ENCODE data around the gene ANGPT4. TPM values are rescaled to one million over a fixed set of nuclear protein-coding genes. Genes with fewer than 3 reads are reported as not detected.

The ANGPT4 gene
- total RNA-seq, 5 donors from 2014 or later (not counting 1 experiment from before 2014, with no cell fraction given) = not detected

GRCh38 chr20:821046-821730, 94.9 kb downstream of the ANGPT4 start:
- CTCF ChIA-PET = no interaction called here

GRCh38 chr20:820323-820953, 95.7 kb downstream of the ANGPT4 start:
- CTCF ChIA-PET = no interaction called here
- ATAC-seq (replicated peaks in 1 of 4) (no peak), DNase-seq (no peak)
- Histone ChIP-seq H3K9me3 (no peaks in the 10 kb centered on the region), H3K27ac (ENCODE audit: low read length) (no peak overlapping the region), H3K27me3 (replicated peaks in 1 of 2; ENCODE audit: control insufficient read depth in 2 of 2, extremely low read depth in 1 of 2, insufficient read depth in 2 of 2, low read length in 1 of 2) (peaks cover 0 to 18% of the 10 kb centered on the region in 2 experiments), H3K4me3 (ENCODE audit: control insufficient read depth in 1 of 2, extremely low read depth in 1 of 2, low read length in 1 of 2) (no peak overlapping the region), H3K4me1 (ENCODE audit: control insufficient read depth in 1 of 2, extremely low read depth in 1 of 2, insufficient read depth in 2 of 2, low read length in 2 of 2) (peaks cover 0 to 11% of the 10 kb centered on the region in 2 experiments), H3K36me3 (ENCODE audit: control insufficient read depth in 2 of 2, extremely low read depth in 1 of 2, insufficient read depth in 1 of 2, low read length in 1 of 2) (no peaks in the 10 kb centered on the region)
- POLR2A ChIA-PET = no interaction called here
- Mint-ChIP-seq H3K4me1 (peaks cover 6 to 16% (median 12%) of the 10 kb centered on the region in 3 donors), H3K27me3 (peaks cover 0 to 6% of the 10 kb centered on the region in 2 donors), H3K36me3 (no peaks in the 10 kb centered on the region), H3K27ac (peak overlapping the region in 1 of 2 donors; percentile 62), H3K9me3 (no peaks in the 10 kb centered on the region), H3K4me3 (no peak overlapping the region)
- WGBS (ENCODE audit: insufficient coverage) = no CpG with 5 or more reads among the region's 3 CpGs

More at GRCh38 chr20:821046-821730, 94.9 kb downstream of the ANGPT4 start:
- Histone ChIP-seq H3K27me3 (replicated peaks in 1 of 2; ENCODE audit: control insufficient read depth in 2 of 2, extremely low read depth in 1 of 2, insufficient read depth in 2 of 2, low read length in 1 of 2) (peaks cover 0 to 11% of the 10 kb centered on the region in 2 experiments), H3K27ac (ENCODE audit: low read length) (no peak overlapping the region), H3K36me3 (ENCODE audit: control insufficient read depth in 2 of 2, extremely low read depth in 1 of 2, insufficient read depth in 1 of 2, low read length in 1 of 2) (no peaks in the 10 kb centered on the region), H3K4me1 (ENCODE audit: control insufficient read depth in 1 of 2, extremely low read depth in 1 of 2, insufficient read depth in 2 of 2, low read length in 2 of 2) (peaks cover 0 to 6% of the 10 kb centered on the region in 2 experiments), H3K4me3 (ENCODE audit: control insufficient read depth in 1 of 2, extremely low read depth in 1 of 2, low read length in 1 of 2) (no peak overlapping the region), H3K9me3 (no peaks in the 10 kb centered on the region)
- H3K4me1 Mint-ChIP-seq = peaks cover 2 to 12% (median 10%) of the 10 kb centered on the region in 3 donors
- peaks cover 0 to 3% of the 10 kb centered on the region in 2 donors for H3K27me3 Mint-ChIP-seq
- DNase-seq = no peak
- H3K9me3 Mint-ChIP-seq = no peaks in the 10 kb centered on the region
- POLR2A ChIA-PET = no interaction called here
- no peaks in the 10 kb centered on the region for H3K36me3 Mint-ChIP-seq
- H3K27ac Mint-ChIP-seq = no peak overlapping the region
- no peak for ATAC-seq (replicated peaks in 1 of 4)
- no peak overlapping the region for H3K4me3 Mint-ChIP-seq
- 67% methylated on average over 3 of the region's 6 CpGs for WGBS (ENCODE audit: insufficient coverage)

Other genes with a start within 250 kb of the ANGPT4 start
- not detected for gene SCRT2, start 240.5 kb downstream of the ANGPT4 start, total RNA-seq
- not detected for gene SLC52A3, start 147.8 kb downstream of the ANGPT4 start, total RNA-seq
- gene FAM110A, start 82.6 kb downstream of the ANGPT4 start, total RNA-seq = 10 to 100 TPM; 12.7 to 27.9 (median 26.9) TPM
- gene RSPO4, start 86.0 kb upstream of the ANGPT4 start, total RNA-seq = under 1 TPM in 4 of 5 donors, not detected in 1; 0.33 to 0.98 (median 0.55) TPM
- 100 to 1,000 TPM; 106 to 142 (median 127) TPM for gene PSMF1, start 202.3 kb upstream of the ANGPT4 start, total RNA-seq

Measured in T-cell (primary cell).